HS-5 (cell line): ENCODE results near the gene EPHB1.
A peak's percentile ranks its signal among the peaks of the same experiment; 100 is the strongest.
"Not testable (repeated sequence)": the region's sequence is repeated elsewhere in the genome, so short reads cannot be mapped to it uniquely, and the experiment has no call there.

Experiments
- DNase-seq: peaks from one replicate; pipeline ENCODE4 v3.0.0-alpha.2; 2012; ENCODE audit warnings: low read depth

EPHB1 gene

DNA sequence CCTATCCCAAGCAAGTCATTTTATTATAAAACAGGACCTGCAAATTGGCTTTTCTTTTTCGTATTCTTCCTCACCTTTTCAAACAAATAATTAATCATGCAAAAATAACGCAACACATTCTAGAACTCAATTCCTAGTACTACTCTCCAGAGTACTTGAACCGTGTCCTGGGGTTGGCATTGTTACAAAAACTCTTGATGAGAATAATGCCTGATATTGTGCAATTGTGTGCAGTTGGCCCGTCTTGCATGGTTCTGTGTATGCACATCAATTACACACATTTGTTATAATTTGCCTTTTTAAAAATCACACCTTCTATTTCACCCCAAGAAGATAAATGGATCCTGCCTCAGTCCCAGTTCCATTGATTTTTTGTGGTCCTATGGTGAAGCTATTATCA lies 205.4 kb downstream of the EPHB1 start:
- no peak for DNase-seq

DNA sequence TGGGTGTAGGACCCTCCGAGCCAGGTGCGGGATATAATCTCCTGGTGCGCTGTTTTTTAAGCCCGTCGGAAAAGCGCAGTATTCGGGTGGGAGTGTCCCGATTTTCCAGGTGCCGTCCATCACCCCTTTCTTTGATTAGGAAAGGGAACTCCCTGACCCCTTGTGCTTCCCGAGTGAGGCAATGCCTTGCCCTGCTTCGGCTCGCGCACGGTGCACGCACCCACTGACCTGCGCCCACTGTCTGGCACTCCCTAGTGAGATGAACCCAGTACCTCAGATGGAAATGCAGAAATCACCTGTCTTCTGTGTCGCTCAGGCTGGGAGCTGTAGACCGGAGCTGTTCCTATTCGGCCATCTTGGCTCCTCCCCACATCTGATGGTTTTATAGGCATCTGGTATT lies 210.6 kb downstream of the EPHB1 start:
- DNase-seq, result not testable (repeated sequence)

DNA sequence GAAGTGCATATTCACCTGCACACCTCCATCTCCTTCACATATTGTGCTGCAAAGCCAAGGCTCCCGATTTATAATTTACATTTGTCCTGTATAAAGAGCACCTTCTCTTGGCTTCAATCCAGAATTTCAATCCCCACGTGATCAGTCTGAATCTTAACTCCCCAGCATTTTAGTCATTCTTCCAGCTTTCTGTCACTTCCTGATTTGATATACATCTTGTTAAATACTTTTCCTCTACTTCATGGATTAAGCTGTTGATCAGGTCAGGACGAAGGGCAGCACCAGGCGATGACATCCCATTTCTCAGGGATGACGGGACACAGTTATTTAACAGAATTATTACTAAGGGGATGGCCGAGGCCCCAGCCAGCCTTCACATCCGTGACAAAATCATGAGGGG lies 212.5 kb downstream of the EPHB1 start:
- peak; percentile 46 for DNase-seq

DNA sequence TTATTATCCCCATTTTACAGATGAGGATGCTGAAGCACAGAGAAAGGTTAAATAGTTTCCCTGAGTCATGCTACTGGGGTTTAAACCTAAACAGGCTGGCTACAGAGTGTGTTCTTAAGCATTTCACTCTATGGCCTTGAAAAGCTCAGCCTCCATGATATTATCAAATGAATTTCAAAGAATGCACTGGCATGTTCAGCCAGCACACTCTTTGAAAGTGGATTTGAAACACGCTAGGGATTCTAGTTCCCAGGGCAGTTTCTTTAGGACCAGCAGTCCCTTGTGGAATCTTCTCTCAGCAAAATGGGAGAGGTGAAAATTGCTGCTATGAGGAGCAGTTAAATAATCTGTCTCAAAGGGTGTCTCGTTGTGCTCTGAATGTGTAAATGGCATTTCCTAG lies 213.3 kb downstream of the EPHB1 start:
- no peak for DNase-seq

DNA sequence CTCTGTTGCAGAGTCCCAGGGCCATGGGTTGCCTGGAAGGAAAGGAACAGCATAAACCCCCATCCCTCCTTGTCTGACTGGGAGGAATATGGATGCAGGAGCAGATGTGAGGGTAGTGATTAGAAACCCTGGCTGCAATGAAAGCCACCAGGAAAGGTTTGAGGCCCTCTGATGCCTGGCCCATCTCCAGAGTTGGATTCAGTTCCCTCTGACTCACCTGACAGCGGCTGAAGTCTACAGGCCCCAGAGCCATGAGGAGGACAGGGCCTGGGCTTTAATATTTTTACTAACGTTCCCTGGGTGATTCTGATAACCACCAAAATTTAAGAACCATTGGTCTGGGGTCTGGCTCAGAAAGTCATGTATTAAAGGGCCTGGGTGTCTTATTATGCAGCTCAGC lies 214.0 kb downstream of the EPHB1 start:
- no peak for DNase-seq

DNA sequence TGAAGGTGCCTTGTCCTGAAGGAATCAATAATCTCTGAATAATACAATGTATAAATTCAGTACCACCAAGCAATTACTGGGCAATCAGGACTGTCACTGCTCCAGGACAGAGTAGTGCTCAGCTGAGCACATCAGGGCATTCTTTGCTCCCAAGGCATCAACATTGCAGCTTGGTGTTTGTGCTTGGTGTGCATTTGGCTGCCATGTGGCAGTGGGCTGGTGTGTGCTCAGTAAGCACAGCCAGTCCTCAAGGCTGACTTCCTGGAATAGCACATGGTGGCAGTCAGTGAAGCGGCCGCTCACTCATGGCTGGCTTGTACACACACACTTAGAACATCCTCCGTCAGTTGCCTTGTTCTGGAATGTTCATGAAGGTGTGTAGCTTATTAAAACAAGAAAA lies 217.0 kb downstream of the EPHB1 start:
- no peak for DNase-seq

DNA sequence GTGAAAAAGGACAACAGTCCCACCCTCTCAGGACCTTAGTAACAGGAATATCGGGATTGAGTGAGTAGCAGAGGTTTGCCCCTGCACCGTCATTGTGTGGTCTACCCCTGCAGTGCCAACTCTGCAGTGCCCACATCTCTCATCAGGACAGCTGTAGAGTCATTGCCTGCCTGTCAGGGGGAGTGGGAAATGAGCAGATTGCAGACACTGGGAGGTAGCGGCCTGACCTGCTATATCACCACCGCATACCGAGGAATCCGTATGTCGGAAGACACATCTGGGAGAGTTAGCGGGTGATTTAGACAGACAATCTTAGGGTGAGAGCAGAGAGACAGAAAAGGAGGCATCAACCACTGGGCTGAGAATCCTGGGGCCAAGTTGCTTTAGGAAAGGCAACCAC lies 218.1 kb downstream of the EPHB1 start:
- DNase-seq, result no peak

DNA sequence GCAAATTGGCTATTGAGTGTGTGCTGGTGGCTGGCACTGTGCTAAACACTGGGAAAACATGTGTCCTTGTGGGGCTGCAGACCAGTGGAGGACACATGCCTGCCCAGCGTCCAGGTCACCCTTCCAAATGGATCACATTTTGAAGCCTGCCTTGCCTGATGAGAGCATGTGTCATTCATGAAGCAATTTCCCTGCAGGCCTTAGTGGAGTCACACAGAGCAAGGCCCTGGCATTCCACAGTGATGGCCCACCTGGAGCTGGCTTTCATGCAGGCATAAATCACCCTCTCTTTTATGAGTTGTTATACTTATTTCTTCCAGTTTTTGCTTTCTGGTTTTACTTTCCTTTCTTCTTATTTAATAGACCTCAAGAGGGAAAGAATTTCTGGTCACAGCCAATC lies 219.5 kb downstream of the EPHB1 start:
- DNase-seq, result no peak

DNA sequence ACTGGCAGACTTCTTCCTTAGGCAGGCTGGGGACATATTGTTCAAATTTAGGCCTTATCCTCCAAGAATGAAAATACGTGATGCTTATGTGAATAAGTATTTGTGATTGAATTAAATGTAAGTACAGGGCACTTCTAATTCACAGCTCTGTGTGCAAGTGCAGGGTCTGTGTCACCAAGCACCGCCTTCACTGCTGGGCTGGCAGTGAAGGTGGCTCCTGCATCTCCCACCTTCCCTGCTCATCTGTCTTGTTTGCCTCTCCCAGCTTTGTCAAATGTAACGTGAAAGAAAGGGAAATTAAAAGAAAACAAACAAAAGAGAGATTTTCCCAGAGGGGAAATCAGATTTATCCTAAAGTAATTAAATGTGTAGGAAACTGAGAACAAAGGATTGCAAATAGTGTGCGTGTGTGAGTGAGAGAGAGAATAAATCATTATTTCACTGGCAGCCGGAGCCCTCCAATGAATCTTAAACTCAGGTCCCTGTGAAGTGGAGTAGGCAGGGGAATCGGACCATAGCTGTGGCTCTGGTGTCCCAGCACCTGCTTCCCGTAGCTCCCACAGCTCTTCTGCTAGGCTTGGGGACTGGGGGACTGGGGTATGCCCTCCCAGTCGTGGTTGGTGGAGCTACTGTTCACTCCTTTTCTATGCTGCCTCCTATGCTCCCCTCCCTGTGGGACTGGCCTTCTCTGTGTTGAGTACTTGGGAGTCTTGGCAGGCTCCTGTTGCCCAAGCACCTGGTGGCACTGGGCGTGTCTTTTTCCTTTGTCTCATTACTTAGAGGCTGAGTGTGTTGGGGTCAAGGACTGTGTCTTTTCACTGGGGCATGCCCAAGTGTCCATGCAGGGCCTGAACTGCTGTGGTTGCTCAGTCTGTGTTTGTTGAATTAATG lies 222.2 kb downstream of the EPHB1 start:
- no peak for DNase-seq

DNA sequence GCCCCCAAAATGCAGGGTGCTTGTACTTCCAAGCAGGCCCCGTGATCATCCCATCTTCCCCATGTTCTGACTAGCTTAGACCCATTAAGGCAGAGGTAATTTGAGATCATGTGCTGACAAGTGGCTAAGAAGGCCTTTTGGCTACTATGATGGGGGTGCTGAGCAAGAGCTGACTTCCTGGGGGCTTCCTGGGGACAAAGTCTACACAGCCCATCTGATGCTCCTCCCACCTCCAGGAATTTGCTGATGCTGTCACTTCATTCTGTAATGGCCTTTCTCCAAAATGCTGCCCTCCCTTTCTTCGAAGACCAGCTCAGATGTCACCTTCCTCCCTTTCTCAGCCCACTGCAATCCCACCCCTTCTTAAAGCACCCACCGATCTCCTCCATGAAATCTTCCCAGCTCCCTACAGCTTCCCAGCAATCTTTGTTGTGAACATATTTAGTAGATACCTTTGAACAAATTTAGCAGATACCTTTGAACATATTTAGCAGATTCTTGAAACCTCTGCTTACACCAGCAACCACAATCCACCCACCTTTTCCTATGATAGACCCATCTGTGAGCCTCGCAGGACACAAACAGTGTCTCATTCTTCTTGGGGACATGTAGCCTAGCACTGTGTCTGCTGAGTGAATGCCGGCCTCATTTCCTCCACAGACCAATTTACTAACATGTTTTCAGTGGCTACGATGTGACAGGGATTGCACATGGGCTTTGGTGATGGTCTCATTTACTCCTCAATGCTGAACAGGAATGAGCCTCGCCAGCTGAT lies 223.3 kb downstream of the EPHB1 start:
- DNase-seq, result no peak

DNA sequence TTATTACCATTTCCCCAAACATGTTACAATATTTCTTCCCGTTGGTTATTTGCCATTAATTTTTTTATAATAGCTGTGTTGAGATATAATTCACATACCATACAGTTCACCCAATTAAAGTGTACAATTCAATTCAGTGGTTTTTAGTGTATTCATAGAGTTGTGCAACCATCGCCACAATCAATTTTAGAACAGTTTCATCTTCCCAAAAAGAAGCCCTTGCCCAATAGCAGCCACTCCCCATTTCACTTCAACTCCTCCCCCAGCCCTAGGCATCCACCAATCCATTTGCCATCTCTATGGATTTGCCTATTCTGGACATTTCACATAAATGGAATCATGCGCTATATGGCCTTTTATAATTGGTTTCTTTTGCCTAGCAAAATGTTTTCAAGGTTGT lies 225.1 kb downstream of the EPHB1 start:
- no peak for DNase-seq

DNA sequence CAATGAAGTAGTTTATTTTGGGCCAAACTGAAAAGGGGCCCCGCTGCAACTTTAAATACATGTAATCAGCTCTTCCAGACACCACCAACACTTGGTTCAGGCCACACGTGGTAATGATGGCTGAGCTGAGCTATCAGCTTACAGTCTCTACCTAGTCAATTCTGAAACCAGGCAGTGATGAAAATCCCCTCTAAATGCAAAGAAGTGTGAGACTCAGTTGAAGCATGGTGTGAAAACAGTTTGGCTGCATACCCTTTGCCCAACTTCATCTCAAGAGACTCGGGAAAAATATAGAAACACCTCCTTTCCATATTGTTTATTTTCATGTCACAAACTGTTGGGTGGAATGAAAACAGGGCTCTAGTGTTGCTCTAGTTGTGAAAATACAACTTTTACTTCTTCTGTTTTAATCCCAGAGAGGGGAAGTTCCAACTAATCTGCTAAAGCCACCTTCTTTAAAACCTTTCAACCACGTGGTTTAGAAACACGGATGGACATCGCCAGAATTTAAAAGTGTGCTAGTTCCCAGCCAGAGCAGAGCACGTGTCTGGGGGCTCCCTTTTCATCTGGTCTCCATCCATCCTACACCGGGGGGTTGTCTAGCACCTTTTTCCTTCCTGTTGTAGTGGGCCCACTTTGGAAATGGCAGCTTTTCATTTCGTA lies 229.1 kb downstream of the EPHB1 start:
- no peak for DNase-seq

DNA sequence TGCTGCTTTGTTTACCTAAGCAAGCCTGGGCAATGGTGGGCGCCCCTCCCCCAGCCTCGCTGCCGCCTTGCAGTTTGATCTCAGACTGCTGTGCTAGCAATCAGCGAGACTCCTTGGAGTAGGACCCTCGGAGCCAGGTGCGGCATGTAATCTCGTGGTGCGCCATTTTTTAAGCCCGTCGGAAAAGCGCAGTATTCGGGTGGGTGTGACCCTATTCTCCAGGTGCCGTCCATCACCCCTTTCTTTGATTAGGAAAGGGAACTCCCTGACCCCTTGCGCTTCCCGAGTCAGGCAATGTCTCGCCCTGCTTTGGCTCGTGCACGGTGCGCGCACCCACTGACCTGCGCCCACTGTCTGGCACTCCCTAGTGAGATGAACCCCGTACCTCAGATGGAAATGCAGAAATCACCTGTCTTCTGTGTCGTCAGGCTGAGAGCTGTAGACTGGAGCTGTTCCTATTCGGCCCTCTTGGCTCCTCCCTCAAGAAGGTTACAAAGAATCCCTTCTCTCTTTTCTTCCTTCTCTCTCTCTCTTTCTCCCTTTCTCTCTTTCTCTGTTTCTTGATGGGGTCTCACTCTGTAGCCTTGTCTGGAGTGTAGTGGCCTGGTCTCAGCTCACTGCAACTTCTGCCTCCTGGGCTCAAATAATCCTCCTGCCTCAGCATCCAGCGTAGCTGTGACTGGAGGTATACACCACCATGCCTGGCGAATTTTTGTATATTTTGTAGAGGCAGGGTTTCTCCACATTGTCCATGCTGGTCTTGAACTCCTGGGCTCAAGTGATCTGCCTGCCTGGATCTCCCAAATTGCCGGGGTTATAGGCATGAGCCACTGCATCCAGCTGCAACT lies 235.9 kb downstream of the EPHB1 start:
- not testable (repeated sequence) for DNase-seq

DNA sequence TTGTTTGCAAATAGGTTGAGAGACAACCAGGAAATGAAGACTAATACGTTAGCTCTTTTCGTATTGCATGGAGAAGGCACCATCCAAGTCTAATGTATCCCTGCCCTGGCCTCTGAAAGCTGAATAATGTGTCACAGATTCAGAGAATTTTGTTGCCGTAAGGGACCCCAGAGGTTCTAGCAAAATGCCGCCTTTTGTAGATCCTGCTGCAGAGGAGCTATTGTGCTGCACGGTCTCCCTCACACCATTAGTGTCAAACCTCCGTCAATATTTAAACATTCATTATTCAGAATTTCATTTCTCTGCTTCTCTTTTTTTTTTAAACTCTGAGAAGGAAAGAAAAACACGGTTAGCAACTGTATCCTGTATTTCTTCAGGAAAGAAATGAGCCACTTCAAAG lies 238.7 kb downstream of the EPHB1 start:
- DNase-seq, result no peak

DNA sequence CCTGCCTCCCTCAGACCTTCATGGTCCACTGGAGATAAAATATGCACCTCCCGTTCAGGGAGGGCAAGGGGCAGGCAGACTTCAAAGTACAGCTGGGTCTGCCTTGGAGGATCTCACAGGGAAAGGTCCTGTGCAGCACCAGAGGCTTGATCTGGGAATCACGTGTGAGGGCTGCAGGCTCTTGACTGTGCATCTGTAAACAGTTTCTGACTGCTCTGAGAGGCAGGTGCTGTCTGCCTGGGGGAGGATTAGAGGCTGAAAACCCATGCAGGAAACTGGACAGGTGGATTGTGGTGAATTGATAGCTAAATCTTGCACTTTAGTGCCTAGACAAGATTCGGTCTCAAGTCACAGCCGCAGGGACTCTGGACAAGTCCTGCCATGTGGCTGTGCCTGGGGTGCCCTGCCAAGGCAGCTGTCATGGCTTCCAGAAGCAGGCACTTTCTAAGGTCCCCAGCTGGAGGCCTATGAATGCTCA lies 239.3 kb downstream of the EPHB1 start:
- no peak for DNase-seq

DNA sequence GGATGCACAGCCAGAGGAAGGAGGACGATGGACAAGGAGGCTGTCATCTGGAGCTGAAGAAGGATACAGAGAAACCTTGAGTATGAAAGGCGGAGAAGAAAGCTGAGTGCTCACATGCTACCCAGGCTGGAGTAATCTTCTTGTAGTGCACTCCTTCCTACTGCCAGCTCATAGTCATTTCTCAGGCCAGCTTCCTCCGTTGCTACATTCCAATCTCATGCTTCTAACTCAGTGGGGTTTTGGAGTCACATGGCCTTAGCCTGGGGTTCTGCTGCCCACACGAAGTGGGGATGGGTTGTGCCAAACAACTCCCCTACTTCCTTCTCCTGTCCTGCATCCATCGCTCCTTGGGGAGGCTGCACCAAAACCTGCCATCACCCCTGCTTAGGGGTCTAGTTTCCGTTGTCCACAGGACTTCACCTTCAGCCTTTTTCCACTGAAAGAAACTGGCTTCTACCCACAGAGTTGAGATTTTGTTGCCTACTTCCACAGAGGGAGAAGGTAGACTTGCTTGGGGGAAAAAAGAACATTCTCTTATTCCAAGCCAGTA lies 239.9 kb downstream of the EPHB1 start:
- no peak for DNase-seq

DNA sequence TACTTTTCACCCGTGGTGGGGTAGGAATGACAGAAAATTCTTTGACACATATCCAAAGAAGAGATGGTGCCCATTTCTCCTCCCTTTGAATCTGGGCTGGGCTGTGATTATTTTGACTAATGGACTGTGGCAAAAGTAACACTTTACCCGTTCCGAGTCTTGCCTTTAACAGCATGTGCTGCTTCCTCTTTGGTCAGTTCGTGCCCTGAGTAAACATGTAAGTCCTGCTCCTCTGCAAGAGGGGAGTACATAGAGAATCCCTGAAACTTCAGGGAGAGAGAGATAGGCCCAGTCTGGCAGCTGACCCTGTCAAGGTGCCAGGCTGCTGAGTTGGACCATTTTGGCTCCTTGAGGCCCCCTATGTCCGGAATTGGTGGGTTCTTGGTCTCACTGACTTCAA lies 243.1 kb downstream of the EPHB1 start:
- no peak for DNase-seq

DNA sequence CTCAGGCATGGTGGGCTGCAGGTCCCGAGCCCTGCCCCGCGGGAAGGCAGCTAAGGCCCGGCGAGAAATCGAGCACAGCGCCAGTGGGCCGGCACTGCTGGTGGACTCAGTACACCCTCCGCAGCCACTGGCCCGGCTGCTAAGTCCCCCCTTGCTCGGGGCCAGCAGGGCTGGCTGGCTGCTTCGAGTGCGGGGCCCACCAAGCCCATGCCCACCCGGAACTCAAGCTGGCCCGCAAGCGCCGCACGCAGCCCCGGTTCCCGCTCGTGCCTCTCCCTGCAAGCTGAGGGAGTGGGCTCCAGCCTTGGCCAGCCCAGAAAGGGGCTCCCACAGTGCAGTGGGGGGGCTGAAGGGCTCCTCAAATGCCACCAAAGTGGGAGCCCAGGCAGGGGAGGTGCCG lies 244.5 kb downstream of the EPHB1 start:
- not testable (repeated sequence) for DNase-seq

DNA sequence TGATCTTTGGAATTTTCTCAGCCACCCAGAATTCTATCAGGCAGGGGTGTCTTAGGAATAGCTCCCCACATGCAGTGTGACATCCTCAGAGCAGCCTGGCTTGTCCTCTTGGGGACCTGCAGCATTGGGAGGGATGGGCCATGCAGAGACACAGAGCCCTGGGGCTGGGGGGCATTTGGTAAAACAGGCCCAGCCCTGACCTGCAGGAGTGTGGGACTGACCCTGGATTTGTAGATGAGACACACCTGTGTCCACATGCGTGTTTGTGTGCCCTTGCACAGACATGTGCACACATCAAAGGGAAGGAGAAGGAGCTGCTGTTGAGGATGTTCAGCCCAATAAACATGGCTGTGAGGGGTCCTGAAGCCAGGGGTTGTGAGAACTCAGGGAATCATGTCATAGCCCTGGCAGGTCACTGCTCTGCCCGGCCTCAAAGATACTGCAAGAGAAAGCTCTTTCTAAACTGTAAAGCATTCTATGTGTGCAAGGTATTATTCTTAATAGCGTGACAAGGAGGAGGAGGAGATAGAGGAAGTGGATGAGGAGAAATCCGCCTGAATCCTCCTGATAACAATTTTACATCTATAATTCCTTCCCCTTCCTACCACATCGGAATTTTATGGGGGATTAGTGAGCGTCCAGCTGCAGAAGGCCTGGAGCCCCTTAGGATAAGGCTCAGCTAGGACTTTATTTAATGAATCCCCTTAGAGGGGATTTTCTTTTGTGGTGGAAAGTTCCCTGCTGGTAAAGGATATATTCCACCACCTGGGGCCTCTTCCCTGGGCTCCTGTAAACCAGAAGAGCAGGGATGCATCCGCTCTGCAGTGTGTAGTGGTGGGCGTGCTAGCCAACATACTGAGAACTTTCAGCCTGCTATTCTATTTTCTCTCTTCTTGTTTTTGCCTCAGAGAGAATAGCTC lies 245.5 kb downstream of the EPHB1 start:
- no peak for DNase-seq

DNA sequence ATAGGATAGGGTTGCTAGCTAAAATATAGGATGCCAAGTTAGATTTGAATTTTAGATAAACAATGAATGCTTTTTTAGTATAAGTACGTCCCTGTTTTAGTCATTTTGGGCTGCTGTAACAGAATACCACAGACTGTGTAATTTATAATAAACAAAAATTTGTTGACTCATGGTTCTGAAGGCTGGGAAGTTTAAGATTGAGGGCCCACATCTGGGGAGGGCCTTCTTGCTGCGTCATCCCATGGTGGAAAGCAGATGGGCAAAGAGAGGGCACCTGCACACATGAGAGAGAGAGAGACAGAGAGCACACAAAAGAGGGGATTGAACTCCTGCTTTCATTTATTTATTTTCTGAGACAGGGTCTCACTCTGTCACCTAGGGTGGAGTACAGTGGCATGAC lies 246.5 kb downstream of the EPHB1 start:
- DNase-seq, result no peak
